PFSK-1 (cell line): Measurements from ENCODE around the gene TIMM17B.

Experiments
- FOXP2 ChIP-seq: optimal IDR thresholded peaks from 2 replicates; pipeline ENCODE3; 2011; ENCODE audit warnings: borderline replicate concordance, control low read depth, inconsistent platforms; ENCODE audit not compliant: insufficient read depth; ENCODE audit errors: extremely low read length, extremely low read depth
- POLR2AphosphoS5 ChIP-seq: IDR thresholded peaks from 2 replicates; pipeline ENCODE4 v1.6.1; 2012; ENCODE audit warnings: low read depth, mild to moderate bottlenecking, control low read depth, low read length, moderate library complexity
- SIN3A ChIP-seq: IDR thresholded peaks from 2 replicates; pipeline ENCODE4 v1.6.1; 2012; ENCODE audit warnings: mild to moderate bottlenecking, low read length, moderate library complexity, borderline replicate concordance; ENCODE audit not compliant: insufficient read depth
- TAF1 ChIP-seq: IDR thresholded peaks from 2 replicates; pipeline ENCODE4 v1.6.1; 2012; ENCODE audit warnings: low read length, control low read depth, borderline replicate concordance; ENCODE audit not compliant: insufficient read depth
- TF ChIP-seq, protein P1 (sequence below), 2 experiments: IDR thresholded peaks; 2 replicates each; pipeline versions ENCODE4 v1.6.1 to v1.8.0; 2011 to 2012; ENCODE audit warnings: low read depth in 2 of 2, low read length in 2 of 2, control low read depth in 1 of 2, inconsistent platforms in 1 of 2, mild to moderate bottlenecking in 1 of 2, moderate library complexity in 1 of 2; ENCODE audit not compliant: insufficient read depth in 1 of 2

DNA sequence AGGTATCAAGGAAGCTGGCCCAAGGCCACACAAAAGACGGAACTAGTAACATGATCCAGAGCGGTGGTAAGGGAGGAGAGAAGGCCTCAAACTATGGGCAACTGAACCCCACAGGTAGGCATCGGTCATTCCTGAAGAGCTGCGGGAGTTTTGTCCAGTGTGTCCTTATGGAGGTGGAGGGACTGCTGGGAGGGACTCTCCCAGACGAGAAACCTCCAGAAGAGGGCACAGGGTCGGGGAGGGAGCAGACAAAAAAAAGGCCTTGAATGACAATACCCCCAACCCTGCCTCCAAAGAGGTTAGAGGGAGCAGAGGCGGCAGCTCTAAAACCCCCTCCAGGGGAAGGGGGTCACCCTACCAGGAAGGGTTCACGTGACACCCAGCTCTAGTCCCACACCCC, 6.6 kb upstream of the TIMM17B start:
- no peak; the same call in 1 of the 2 replicates for TF ChIP-seq POLR2AphosphoS5
- TF ChIP-seq, protein P1, sequence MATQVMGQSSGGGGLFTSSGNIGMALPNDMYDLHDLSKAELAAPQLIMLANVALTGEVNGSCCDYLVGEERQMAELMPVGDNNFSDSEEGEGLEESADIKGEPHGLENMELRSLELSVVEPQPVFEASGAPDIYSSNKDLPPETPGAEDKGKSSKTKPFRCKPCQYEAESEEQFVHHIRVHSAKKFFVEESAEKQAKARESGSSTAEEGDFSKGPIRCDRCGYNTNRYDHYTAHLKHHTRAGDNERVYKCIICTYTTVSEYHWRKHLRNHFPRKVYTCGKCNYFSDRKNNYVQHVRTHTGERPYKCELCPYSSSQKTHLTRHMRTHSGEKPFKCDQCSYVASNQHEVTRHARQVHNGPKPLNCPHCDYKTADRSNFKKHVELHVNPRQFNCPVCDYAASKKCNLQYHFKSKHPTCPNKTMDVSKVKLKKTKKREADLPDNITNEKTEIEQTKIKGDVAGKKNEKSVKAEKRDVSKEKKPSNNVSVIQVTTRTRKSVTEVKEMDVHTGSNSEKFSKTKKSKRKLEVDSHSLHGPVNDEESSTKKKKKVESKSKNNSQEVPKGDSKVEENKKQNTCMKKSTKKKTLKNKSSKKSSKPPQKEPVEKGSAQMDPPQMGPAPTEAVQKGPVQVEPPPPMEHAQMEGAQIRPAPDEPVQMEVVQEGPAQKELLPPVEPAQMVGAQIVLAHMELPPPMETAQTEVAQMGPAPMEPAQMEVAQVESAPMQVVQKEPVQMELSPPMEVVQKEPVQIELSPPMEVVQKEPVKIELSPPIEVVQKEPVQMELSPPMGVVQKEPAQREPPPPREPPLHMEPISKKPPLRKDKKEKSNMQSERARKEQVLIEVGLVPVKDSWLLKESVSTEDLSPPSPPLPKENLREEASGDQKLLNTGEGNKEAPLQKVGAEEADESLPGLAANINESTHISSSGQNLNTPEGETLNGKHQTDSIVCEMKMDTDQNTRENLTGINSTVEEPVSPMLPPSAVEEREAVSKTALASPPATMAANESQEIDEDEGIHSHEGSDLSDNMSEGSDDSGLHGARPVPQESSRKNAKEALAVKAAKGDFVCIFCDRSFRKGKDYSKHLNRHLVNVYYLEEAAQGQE (IDR thresholded peaks at IDR 0.05; ENCODE audit: insufficient read depth in 1 of 2, low read depth in 2 of 2, low read length in 2 of 2) = no peak
- no peak for TF ChIP-seq TAF1
- TF ChIP-seq FOXP2 = no peak
- TF ChIP-seq SIN3A = no peak
